CD4-positive, alpha-beta T cell treated with Interleukin-1 beta for 1 hour (primary cell): ENCODE data around the gene LY6G6F.
A peak's percentile ranks its signal among the peaks of the same experiment; 100 is the strongest.

ENCODE experiments used
- DNase-seq, 2 donors: peaks; one replicate each; pipeline ENCODE4 v3.0.0-alpha.2; 2020 to 2022

The LY6G6F gene, protein sequence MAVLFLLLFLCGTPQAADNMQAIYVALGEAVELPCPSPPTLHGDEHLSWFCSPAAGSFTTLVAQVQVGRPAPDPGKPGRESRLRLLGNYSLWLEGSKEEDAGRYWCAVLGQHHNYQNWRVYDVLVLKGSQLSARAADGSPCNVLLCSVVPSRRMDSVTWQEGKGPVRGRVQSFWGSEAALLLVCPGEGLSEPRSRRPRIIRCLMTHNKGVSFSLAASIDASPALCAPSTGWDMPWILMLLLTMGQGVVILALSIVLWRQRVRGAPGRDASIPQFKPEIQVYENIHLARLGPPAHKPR

DNA sequence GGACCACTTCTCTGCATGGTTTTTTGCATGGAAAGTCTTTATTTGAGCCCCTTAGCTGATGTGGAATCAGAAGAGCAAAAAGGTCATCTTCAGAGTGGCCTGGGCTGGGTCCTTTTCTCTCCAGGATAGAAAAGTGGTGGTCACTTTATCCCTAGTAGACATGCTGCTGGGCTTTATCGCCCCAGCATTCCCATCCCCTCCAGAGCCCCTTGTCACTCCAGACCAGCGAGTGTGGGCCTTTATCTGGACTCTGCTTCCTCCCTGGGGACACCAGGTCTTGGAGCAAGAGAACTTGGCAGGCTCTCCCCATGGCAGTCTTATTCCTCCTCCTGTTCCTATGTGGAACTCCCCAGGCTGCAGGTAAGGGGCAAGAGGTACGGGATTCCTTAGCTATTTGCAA is at the start of gene LY6G6F:
TSS of gene LY6G6F (plus strand) at position 268 of the 400 bp plus-strand sequence. CDS start at position 309, 41 bp downstream.
- no peak for DNase-seq

DNA sequence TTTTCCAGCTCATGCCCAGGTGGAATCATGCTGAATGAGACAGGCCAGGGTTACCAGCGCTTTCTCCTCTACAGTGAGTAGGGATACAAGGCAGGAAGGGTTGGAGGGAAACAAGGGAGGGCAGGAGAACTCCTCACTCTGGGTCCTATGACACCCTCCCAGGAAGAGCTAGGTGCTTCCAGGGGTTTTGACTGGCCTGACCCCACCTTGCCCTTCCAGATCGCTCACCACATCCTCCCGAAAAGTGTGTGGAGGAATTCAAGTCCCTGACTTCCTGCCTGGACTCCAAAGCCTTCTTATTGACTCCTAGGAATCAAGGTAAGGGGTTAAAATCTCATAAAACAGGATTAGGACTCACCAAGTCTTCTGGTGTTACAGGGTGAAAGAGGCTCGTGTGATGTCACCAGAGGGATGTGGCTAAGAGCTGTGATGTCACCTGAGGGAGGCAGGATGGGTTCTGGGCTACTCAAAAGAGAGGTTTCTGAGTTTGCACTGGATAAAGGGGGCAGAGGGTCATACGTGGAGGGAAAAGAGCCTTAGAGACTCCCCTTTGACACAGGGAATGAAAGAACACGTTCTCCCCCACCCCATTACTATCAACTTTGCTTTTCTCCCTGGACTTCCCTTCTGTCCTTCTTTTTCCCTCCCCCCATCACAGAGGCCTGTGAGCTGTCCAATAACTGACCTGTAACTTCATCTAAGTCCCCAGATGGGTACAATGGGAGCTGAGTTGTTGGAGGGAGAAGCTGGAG is 49.1 kb upstream of the LY6G6F start:
- DNase-seq, result peak; percentile 29 to 31

DNA sequence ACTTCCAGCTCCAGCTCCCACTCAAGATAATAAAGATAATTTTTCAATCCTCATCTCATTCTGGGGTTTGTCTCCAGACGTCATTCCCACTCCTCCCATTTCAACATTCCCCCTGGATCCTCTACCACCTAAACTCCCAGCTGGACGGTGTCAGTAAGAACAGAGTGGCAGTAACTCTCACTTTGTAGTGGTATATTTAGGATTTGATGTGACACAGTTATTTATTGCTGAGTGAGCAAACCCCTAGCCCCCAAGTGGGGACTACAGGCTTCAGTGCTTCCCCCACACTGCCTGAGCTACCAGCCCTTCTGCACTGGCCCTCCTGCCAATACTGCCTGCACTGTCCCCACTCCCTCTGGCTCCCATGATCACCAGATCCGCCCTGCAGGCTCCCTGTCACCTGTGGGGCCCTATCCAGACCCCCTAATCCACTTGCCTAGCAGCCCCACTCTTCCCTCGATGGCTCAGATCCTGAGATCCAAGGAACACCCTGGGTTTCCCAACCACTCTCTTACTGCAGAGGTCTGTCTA is 48.4 kb upstream of the LY6G6F start:
- no peak for DNase-seq

DNA sequence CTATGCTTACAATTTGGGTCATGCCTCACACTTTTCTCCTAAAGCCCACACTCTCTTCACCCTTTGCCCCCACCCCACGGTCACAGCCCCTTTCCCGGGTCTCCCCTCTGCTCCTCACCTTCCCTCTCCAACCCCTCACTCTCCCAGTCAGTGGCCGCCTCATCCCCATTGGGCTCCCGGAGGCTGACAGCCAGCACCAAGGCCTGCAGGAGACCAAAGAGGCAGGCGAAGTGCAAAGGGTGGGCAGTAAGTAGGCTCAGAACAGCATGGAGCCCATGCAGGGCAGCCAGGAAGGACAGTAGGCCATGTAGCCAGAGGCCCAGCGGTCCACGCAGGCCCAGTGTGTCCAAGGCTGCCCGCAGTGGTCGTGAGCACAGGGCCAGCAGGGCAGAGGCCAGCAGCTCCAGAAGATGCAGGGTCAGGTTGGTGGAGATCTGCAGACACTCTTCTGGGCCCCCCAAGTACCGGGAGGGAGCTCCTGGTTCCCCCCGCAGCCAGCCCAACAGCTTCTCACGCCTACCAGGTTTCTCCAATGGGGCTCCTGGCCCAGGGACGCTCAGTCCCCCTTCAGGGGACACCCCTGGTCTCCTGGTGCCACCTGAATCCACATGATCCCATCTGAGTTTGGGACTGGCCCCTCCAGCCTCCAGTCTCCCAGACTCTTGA is 47.5 kb upstream of the LY6G6F start:
- no peak for DNase-seq

DNA sequence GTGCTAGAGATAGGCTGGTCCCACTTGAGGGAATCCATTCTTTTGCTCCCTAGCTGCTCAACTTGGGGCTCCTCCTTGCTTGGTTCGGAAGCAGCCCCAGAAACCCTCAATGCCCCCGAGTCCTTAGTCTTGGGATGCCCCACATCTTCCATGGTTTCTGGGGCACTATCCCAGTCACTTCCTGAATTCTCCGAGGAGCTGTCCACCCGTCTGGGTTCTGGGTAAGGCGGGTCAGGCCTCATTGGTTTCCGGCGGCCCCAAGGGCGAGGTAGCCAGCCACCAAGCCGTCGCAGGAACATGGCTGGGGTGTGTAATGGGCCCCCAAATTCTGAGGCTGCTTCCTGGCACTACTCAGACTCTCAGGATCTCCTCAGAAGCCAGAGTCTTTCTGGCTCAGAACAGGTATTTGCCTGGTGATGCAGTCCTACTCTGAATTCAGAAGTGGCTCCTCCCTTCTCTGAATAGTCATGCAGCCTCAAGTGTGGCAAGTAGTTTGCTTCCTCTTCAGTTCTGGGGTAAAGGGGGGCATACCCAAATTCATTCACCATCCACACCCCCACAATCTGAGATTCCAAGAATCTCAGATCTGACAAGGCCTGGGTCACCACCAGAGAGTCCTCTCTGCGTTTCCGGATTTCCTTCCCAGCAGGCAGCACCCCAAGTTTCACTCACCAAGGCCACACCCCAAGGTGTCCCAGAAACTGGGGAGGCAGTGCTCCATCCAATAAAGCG is 46.9 kb upstream of the LY6G6F start:
- DNase-seq, result peak; percentile 31 to 39

DNA sequence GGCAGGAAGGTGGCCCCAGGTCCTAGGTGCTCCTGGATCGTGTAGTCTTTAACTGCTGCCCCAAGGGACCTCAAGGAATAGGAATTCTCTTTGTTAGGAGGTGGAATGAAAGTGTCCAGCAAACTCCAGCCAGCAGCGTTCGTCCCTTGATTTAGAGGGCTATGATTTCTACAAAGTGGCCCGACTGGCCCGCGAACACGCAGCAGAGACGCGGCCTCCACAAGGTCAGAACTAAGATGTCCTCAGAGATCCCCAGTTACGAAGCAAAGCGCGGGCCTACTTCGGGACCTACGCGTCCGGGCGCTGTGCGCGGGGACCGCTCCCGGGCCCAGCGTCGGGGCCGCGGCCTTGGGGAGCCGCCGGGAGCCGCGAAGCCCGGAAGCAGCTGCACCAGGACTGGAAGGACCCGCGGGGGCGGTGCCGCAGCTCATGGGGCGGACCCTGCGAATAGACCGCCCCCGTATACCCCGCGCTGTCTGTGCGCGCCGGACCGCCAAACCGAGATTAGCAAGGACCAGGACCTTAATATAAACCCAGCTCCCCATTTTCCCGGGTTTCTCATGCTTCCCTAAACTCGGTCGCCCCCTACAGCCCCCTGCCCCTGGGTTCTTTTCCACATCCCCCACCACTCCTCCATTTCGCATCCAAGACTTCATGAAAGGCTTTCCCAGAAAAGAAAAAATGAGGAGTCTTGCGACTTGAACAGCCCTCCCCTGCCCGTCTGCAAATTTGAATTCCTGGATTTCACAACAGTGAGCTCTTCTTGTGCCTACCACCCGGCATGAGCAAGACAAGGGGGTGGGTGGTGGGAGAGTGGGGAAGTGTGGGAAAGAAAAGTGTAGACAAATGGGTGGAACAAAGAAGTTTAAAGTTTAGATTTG is 46.0 kb upstream of the LY6G6F start, which contains the start of gene C6orf47:
TSS of gene C6orf47 (minus strand) at position 398 of the 881 bp plus-strand sequence. CDS start 831 bp downstream, outside the sequence.
- DNase-seq, result peak; percentile 76 to 78

DNA sequence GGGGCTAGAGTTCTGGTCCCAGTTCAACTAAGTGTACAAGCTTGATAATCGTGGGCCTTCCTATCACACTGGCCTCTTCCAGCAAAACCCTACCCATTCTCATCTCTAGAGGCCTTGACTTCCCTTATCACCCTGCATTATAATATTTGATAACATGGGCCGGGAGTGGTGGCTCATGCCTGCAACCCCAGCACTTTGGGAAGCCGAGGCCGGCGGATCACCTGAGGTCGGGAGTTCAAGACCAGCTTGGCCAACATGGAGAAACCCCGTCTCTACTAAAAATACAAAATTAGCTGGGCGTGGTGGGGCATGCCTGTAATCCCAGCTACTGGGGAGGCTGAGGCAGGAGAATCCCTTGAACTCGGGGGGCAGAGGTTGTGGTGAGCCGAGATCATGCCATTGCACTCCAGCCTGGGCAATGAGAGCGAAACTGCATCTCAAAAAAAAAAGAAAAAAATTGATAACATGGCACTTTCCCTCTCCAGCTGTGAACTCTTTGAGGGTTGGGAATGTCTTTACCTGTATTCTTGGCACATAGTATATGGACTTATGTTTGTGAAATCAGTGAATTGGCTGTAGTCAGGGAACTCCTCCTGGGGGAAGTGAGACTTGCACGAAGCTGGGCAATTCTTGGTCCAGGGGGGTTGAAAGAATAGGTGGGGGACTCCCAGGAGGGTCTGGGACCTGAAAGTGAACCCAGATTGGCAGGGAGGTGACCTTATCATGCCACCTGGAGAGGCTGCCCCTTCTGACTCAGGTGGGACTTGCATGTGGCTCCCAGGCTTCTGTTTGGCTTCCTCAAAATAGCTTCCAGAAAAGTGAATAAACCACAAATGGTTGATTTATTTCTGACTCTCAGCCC is 45.2 kb upstream of the LY6G6F start:
- no peak for DNase-seq

DNA sequence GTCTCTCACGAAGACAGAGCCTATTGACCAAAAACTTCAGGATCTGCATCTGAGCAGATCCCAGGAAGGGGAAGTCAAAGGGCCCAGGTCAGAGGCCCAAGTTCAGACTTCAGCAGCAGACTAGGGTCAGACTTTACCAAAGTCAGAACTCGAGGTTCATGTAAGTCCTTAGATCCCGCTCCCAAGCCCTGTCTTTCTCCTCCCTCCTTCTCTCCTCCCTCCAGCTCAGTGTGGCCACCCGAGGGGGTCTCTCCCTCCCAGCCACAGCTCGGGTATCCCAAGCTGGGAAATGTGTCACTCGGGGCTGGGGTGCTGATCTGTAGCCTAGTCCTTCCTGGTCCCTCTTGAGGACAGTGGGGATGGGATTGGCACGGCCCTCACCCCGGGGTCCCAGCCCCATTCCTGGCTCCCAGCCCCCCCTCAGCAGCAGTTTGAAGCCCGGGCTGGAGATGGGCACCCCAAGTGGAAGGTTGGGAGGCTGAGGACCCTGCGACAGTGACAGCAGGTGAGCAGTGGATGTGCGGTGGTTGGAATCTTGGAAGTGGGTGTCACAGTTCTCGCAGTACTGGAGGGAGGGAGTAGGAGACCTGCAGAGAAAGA is 44.4 kb upstream of the LY6G6F start:
- no peak for DNase-seq

DNA sequence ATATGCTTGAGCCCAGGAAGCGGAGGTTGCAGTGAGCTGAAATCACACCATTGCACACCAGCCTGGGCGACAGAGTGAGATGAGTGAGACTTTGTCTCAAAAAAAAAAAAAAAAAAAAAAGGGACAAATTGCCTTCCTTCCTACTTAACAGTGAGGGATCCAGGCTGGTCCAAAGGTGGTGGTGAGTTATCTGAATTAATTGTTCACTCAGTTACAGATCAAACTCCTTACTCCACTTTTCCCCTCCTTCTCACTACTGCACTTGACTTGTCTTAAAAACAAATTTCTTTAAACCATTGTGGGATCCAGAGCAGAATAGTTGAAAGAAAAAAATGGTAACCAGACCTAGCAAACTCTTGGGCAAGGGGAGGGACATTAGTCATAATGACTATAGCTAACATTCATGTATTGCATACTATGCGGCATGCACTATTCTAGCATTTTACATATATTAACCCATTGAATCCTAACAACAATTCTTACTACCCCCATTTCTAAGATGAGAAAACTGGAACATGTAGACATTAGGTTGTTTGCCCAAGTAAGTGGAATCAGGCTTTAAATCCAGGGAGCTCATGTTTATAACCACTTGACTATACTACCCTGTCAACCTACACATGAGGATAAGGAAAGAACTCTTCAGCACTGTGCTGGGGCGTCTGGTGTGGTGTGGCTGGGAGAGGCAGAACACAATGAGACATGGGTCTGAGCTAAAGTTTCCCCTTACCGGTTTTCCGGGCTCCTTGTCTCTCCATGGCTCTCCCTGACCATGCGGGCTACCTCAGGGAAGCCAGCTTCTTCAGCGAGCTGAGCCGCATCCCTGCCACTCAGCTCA is 43.3 kb upstream of the LY6G6F start:
- DNase-seq, result no peak

DNA sequence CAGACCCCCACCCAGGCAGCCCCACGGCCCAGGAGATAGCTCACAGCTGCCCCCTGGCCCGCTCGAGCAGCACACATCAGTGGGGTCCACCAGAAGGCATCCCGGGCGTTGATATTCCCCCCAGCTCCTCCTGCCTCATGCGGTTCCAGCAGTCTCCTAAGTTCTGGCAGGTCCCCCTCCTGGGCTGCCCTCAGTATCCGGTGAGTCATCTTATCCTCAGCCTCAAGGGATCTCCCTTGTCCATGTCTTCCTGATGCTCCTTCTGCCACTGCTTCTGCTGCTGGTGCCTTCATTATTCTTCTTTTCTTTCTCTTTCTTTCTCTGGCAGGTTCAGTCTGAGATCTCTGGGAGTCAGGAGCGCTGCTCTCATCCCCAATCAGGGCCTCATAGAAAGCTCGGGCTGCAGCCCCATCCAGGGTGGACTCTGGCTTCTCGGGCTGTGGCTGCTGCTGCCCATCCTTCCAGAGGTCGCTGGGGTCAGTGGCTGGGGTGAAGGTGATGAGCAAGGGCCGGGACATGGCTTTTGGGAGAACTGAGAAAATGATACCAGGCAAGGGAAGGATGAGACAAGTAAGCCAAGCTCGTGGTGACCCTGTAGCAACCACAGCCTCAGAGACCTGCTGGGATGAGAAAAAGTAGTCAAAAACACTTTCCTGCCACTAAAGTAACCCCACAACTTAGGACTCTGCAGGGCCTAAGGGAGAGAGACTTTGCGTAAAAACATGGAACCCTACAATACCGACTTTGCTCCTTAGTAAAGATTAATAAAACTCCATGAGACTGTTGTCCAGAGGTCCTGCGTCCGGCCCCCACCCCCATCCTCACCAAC is 42.5 kb upstream of the LY6G6F start:
- DNase-seq, result peak in 1 of 2 donors; percentile 11

DNA sequence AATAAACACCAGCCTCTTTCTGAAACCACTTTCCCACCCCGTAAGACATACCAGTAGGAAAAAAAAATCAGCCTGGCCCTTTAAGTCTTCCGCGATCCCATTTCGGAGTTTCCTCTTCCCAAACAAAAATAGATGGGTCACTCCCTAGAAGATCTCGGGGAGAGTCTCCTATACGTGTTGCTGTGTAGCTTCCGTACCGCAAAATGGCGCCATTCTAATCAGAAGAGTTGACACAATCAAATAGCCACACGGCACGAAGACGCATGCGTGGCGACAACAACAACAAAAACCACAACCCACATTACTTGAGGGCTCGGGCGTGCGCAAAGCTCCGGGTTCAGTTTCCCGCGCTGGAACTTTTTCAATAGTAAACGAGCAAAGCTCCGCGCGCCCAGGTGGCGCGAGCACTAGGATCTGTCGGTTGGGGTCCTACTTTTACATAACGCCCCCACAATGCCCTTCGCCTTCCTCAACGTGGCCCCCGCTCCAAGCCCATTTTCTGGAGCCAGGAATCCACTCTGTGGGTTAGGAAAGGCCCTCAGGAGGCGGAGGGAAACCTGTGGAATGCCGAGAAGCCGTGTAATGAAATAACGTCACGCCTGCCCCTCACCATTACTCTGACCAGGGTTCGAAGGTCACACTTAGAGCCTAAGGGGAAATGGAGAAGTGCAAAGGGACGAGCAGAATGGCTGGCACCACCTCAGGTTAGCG is 41.7 kb upstream of the LY6G6F start, which contains the start of gene GPANK1:
TSS of gene GPANK1 (minus strand) at position 208 of the 711 bp plus-strand sequence. CDS start 519 bp downstream, outside the sequence.
- DNase-seq, result peak; percentile 93

DNA sequence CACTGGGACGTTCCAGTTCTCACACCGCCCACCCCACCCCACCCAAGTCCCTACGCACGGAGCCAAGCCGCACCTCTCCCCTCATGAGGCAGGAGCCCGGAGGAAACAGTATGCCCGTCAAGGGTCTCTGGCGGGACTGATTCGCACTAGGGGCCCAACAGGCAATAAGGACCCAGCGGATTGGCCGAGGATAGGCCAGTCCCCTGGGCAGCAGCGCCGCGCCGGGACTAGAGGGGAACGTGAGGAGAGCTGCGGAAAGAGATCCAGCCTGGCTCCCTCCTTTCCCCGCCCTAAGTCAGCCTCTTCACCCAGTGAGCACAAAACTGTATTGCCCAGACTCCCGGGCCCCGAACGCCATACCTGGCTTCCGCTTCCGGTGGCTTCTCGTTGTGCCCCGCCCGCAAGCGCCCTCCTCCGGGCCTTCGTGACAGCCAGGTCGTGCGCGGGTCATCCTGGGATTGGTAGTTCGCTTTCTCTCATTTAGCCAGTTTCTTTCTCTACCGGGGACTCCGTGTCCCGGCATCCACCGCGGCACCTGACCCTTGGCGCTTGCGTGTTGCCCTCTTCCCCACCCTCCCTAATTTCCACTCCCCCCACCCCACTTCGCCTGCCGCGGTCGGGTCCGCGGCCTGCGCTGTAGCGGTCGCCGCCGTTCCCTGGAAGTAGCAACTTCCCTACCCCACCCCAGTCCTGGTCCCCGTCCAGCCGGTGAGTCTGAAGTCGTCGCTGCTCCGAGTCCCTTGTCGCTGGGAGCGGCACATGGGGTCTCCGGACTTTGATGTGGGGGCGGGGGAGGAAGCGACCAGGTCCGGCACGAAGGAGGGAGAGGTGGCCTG is 40.9 kb upstream of the LY6G6F start, which contains the start of gene CSNK2B:
TSS of gene CSNK2B (plus strand) at position 580 of the 836 bp plus-strand sequence. CDS start 752 bp downstream, outside the sequence.
- peak; percentile 98 for DNase-seq

DNA sequence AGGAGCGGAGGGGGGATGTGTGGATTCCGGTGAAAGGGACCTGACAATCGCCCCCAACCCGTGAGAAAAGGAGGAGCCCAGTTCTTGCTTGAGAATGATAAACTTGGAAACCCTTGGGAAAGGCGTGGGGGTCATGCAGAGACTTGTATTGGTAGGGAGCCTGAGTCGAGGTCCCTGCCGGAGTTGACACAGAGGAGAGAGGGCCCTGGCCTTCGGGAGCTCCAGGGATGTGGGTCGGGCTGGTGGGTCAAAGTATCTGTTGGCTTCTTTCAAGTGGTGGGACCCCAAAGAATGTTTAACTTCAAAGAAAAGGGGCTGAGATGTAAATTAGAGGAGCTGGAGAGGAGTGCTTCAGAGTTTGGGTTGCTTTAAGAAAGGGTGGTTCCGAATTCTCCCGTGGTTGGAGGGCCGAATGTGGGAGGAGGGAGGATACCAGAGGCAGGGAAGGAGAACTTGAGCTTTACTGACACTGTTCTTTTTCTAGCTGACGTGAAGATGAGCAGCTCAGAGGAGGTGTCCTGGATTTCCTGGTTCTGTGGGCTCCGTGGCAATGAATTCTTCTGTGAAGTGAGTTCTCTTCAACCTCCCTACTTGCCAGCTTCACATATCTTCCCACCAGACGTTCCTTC is 40.2 kb upstream of the LY6G6F start:
- no peak for DNase-seq

DNA sequence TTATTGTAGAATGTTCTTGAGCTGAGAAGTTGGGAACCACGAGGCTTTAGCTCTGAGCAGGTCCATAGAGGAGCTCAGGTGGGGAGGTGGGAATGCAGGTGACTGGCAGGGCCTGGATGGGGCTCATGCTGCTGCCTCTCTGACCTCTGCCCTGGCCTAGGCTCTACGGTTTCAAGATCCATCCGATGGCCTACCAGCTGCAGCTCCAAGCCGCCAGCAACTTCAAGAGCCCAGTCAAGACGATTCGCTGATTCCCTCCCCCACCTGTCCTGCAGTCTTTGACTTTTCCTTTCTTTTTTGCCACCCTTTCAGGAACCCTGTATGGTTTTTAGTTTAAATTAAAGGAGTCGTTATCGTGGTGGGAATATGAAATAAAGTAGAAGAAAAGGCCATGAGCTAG is 37.0 kb upstream of the LY6G6F start, which contains the start of gene LY6G5B:
TSS of gene LY6G5B (plus strand) at position 301 of the 400 bp plus-strand sequence. CDS start 975 bp downstream, outside the sequence.
- DNase-seq, result no peak

DNA sequence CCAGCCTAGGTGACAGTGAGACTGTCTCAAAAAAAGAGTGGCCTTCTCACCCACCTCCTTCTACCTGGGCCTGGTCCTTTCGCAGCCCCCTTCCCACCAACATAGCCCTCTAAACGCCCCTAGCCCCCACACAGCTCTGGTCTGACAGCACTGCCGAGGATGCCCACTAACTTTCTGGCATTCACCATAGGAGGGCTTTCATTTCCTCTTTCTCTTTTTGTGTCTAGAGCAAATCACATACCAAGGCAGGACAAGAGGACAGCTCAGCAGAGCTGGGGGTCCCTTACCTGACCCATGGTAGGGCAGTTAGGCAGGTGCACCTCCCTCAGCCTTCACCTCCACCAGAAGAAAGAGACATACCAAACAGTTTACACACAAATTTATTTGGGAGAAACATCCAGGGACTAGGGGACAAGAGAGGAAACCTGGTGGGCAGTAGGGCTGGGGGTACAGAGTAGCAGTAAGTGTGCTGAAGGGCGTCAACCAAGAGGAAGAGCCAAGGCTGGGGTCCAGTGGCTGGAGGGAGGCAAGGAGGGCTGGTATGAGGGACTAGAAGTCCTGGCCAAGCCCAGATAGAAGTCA is 30.3 kb upstream of the LY6G6F start:
- DNase-seq, result no peak
